ENCODE measurements around the gene SERPINB6. TPM values are rescaled to one million over a fixed set of nuclear protein-coding genes. Genes with fewer than 3 reads are reported as not detected.

SERPINB6 gene
- total and polyA plus RNA-seq, 2 of the 4 experiments (the other 2 are of a cell fraction) = 37.1 to 91.1 TPM

DNA sequence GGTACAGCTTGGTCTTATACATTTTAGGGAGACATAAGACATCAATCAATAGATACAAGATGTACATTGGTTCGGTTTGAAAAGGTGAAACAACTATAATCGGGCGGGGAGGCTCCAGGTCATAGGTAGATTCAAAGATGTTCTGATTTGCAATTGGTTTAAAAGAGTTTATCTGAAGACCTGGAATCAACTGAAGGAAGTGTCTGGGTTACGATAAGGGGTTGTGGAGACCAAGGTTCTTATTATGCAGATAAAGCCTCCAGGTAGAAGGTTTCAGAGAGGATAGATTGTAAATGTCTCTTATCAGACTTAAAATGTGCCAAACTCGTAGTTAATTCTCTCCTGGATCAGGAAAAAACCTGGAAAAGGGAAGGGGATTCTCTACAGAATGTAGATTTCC is 5.9 kb upstream of the SERPINB6 start:
- Histone ChIP-seq H2BK15ac (ENCODE audit: low read depth, low read length) (peak overlapping the region; percentile 53; the same call in 2 of the 3 replicates), H3K9ac (ENCODE audit: low read depth, low read length) (no peak overlapping the region), H4K20me1 (ENCODE audit: insufficient read depth, low read length) (no peaks in the 10 kb centered on the region), H3K18ac (ENCODE audit: low read depth, low read length) (peak overlapping the region; percentile 10; the same call in 1 of the 2 replicates), H3K36me3 (ENCODE audit: control insufficient read depth, insufficient read depth, low read length) (no peaks in the 10 kb centered on the region), H2AK5ac (ENCODE audit: low read depth, low read length) (peak overlapping the region; percentile 92), H3K23ac (ENCODE audit: low read depth, low read length) (no peak overlapping the region), H4K5ac (ENCODE audit: low read depth, low read length) (no peak overlapping the region), H2BK20ac (ENCODE audit: low read depth, low read length) (peak overlapping the region; percentile 79; the same call in 1 of the 2 replicates), H3K27ac (ENCODE audit: insufficient read depth, low read length) (peak overlapping the region; percentile 36; the same call in 1 of the 2 replicates), H3K4me2 (ENCODE audit: low read depth, low read length) (peak overlapping the region; percentile 18; the same call in 1 of the 2 replicates), H3K9me3 (ENCODE audit: control insufficient read depth, insufficient read depth, low read length) (no peaks in the 10 kb centered on the region), H3K27me3 (ENCODE audit: control insufficient read depth, insufficient read depth, low read length) (no peaks in the 10 kb centered on the region), H3K14ac (replicated peaks; ENCODE audit: low read depth, low read length) (peak overlapping the region; percentile 77), H2AFZ (replicated peaks; ENCODE audit: low read length, poor library complexity) (no peak overlapping the region), H3K4me1 (ENCODE audit: control insufficient read depth, insufficient read depth, low read length) (peaks cover 16% of the 10 kb centered on the region), H2BK5ac (ENCODE audit: low read depth, low read length, poor library complexity, severe bottlenecking) (peak overlapping the region; percentile 44), H4K91ac (ENCODE audit: insufficient read depth, low read depth, low read length) (peak overlapping the region; percentile 40), H3K9me1 (ENCODE audit: insufficient read depth, low read length) (peaks cover 5% of the 10 kb centered on the region), H3K4ac (ENCODE audit: low read depth, low read length) (peak overlapping the region; percentile 83), H4K8ac (ENCODE audit: low read depth in 2 of 2, low read length in 2 of 2) (peak overlapping the region; percentile 17 to 71), H3K79me1 (ENCODE audit: low read depth in 1 of 2, low read length in 2 of 2) (peaks cover 0 to 13% of the 10 kb centered on the region in 2 experiments; a peak in 2 of 4 replicates), H3K4me3 (ENCODE audit: insufficient read depth, low read depth, low read length) (no peak overlapping the region), H2BK120ac (ENCODE audit: low read depth, low read length) (peak overlapping the region; percentile 95), H2AK9ac (replicated peaks; ENCODE audit: low read depth, low read length, poor library complexity) (no peak overlapping the region), H3K56ac (ENCODE audit: extremely low read depth, insufficient read depth, low read length) (no peak overlapping the region)
- BruUV-seq (replicated peaks) = no TSS peak
- ATAC-seq (ENCODE audit: low read depth) (no peak), DNase-seq (no peak)
- ChIA-PET CTCF (interaction anchor here (0.7 to 1.6 kb wide), 3 partner anchors 9 to 25 kb away, joined by 4 to 5 read pairs (median 4); no protein-coding TSS in a partner anchor), POLR2A (ENCODE audit: unreplicated experiment) (no interaction called here)
- intact Hi-C loops (cut with micrococcal nuclease) = no loop called here
- dilution Hi-C loops (cut with HindIII; ENCODE audit: low sequenced_read_pairs, unreplicated experiment) = no loop called here
- TF ChIP-seq RAD21 (IDR thresholded peaks at IDR 0.05; ENCODE audit: low read length) (no peak), BHLHE40 (IDR thresholded peaks at IDR 0.05; ENCODE audit: low read depth, low read length) (no peak), USF2 (IDR thresholded peaks at IDR 0.05; ENCODE audit: low read depth, low read length) (no peak), CHD1 (IDR thresholded peaks at IDR 0.05; ENCODE audit: low read depth, low read length) (no peak), NFE2L2 (IDR thresholded peaks at IDR 0.05; ENCODE audit: low read depth, low read length) (no peak), MAFK (IDR thresholded peaks at IDR 0.05; ENCODE audit: low read depth, low read length) (no peak)
- in situ Hi-C loops (cut with MboI; ENCODE audit: low sequenced_read_pairs) = no loop called here
- WGBS, 2 experiments (ENCODE audit: extremely low coverage in 2 of 2, insufficient read length in 1 of 2) = no CpG with 5 or more reads among the region's 5 CpGs
